HG02973 (cell line): ENCODE data around the gene LRRC26.
"Not testable (repeated sequence)": the region's sequence is repeated elsewhere in the genome, so short reads cannot be mapped to it uniquely, and the experiment has no call there.

ENCODE experiments used
- ATAC-seq: cut with Tn5 transposase; IDR thresholded peaks from one replicate; pipeline ENCODE4 v1.9.1; 2021; ENCODE audit warnings: moderate library complexity; ENCODE audit not compliant: unreplicated experiment

Gene LRRC26

DNA sequence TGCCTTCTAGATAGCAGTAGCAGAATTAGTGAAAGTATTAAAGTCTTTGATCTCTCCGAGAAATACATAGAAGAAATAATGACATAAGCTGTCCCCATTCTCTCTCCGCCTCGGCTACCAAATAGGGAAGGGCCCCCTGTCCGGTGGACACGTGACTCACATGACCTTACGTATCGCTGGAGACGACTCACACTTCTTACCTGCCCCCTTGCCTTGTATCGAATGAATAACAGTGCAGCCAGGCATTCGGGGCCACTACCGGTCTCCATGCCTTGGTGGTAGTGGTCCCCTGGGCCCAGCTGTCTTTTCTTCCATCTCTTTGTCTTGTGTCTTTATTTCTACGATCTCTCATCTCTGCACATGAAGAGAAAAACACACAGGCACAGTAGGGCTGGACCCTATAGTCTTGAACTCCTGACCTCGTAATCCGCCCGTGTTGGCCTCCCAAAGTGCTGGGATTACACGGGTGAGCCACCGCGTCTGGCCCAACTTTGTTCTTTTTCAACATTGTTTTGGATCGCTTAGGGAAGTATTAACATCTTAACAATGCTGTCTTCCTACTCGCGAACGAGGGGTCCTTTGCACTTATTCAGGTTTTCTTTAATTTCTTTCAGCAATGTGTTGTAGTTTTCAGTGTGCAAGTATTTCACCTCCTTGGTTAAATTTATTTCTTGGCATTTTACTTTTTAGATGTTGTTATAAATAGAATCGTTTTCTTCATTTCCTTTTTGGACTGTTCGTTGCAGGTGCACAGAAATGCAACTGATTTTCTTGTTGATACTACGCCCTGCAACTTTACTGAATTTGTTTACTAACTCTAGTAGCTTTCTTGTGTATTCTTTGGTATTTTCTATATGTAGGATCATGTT, 47.7 kb downstream of the LRRC26 start:
- not testable (repeated sequence) for ATAC-seq
